Esophagus muscularis mucosa (tissue), 4 donors: Measurements from ENCODE around the gene TICAM2.

Experiments used
- EP300 ChIP-seq: sonication (generic); formaldehyde crosslinking; IDR thresholded peaks from one replicate; pipeline ENCODE4 v1.6.1; 2017; ENCODE audit warnings: antibody characterized with exemption
- POLR2A ChIP-seq: fragments of 450-650 bp; IDR thresholded peaks from one replicate; pipeline ENCODE4 v1.6.1; 2017; ENCODE audit warnings: antibody characterized with exemption, moderate library complexity, mild to moderate bottlenecking, low read depth
- POLR2AphosphoS5 ChIP-seq, 2 donors: sonication (generic); formaldehyde crosslinking; IDR thresholded peaks; one replicate each; pipeline ENCODE4 v1.6.1; 2017; ENCODE audit warnings: antibody characterized with exemption in 2 of 2
- TF ChIP-seq, protein P1 (sequence below), 3 experiments: fragments of 200-600 bp in 2 of 3; fragments of 450-650 bp in 1 of 3; sonication (generic) in 2 of 3; IDR thresholded peaks; one replicate each; pipeline ENCODE4 v1.5.1; 2017 to 2019; ENCODE audit warnings: antibody characterized with exemption in 3 of 3, mild to moderate bottlenecking in 2 of 3, moderate library complexity in 1 of 3

DNA sequence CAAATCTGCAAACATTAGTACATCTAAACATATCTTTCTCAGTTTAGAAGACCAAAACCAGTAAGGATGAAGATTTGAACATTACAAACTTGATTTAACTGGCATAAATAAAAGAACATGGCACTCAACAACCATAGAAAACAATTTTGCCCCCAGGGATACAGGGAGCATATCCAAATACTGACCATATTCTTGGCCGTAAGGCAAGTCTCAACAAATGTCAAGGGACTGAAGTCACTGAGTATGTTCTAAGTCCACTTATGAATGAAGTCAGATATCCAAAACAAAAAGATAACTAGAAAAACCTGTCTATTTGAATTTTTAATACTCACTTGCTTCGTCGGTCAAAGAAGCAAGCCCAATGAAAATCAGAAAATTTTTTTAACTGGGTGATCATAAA lies 71.9 kb downstream of the TICAM2 start:
- TF ChIP-seq, protein P1, sequence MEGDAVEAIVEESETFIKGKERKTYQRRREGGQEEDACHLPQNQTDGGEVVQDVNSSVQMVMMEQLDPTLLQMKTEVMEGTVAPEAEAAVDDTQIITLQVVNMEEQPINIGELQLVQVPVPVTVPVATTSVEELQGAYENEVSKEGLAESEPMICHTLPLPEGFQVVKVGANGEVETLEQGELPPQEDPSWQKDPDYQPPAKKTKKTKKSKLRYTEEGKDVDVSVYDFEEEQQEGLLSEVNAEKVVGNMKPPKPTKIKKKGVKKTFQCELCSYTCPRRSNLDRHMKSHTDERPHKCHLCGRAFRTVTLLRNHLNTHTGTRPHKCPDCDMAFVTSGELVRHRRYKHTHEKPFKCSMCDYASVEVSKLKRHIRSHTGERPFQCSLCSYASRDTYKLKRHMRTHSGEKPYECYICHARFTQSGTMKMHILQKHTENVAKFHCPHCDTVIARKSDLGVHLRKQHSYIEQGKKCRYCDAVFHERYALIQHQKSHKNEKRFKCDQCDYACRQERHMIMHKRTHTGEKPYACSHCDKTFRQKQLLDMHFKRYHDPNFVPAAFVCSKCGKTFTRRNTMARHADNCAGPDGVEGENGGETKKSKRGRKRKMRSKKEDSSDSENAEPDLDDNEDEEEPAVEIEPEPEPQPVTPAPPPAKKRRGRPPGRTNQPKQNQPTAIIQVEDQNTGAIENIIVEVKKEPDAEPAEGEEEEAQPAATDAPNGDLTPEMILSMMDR (IDR thresholded peaks at IDR 0.05), result no peak
- TF ChIP-seq POLR2A (no peak), POLR2AphosphoS5 (IDR thresholded peaks at IDR 0.05) (no peak), EP300 (no peak)
